ENCODE results near the gene CHCT1.

CHCT1 gene

GRCh38 chr17:60473788-60474187 lies 51.5 kb downstream of the CHCT1 start:
- no peak for DNase-seq (ENCODE audit: low read depth, low spot score)
- Histone ChIP-seq H3K4me3 (no peak overlapping the region), H3K36me3 (ENCODE audit: insufficient read depth, low read length) (peaks cover 62% of the 10 kb centered on the region), H3K9ac (ENCODE audit: insufficient read length) (no peak overlapping the region), H3K9me3 (ENCODE audit: low read depth, low read length) (peaks cover 6% of the 10 kb centered on the region), H3K27ac (no peak overlapping the region)
- TF ChIP-seq EZH2 (IDR thresholded peaks at IDR 0.05) (no peak), FOXP2 (optimal IDR thresholded peaks at IDR 0.05; ENCODE audit: control extremely low read depth, extremely low read length, insufficient read depth) (no peak), POLR2AphosphoS5 (IDR thresholded peaks at IDR 0.05; ENCODE audit: borderline replicate concordance, low read depth, low read length) (no peak)

All from SK-N-MC (cell line).